Hippocampal formation (tissue), 2 donors: ENCODE results near the gene C3orf20.

Source experiments
- DNase-seq, 2 donors: peaks; one replicate each; lab custom pipeline; 2025; lab: John Stamatoyannopoulos, UW

The C3orf20 gene

DNA sequence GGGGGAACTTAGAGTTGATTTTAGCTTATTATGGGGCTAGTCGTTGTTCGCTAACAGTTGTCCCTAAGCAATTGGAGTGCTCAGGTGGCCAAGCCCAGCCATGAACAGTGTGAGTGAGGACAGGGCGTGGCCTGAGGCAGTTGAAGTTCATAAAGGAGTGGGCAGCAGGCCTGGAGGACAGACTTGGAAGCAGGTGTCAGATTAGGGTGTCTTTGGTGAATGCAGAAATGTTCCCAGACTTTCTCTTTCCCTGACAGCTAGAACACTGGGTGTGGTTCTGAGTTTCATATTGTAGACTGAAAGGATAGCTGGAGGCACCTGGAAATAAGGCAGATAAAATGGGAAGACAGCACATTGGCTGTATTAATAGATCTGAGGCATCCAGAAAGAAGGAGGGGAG, 84.0 kb downstream of the C3orf20 start:
- no peak for DNase-seq

DNA sequence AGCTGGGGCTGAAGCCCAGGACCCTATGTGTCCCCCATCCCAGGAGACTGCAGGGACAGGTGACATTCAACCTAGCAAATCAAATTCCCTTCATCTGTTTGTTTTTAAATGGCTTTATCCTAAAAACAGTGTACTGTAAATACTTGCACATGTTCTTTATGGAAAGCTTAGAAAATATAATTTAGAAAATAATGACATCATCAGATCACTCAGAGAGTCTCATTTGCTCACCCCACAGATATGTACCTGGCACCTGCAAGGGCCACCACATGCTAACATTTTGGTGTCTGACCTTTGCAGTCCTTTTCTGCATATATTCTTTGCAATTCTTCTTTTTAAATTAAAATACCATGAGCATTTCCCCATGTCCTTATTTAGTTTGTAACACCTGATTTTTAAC, 85.2 kb downstream of the C3orf20 start:
- DNase-seq, result no peak

DNA sequence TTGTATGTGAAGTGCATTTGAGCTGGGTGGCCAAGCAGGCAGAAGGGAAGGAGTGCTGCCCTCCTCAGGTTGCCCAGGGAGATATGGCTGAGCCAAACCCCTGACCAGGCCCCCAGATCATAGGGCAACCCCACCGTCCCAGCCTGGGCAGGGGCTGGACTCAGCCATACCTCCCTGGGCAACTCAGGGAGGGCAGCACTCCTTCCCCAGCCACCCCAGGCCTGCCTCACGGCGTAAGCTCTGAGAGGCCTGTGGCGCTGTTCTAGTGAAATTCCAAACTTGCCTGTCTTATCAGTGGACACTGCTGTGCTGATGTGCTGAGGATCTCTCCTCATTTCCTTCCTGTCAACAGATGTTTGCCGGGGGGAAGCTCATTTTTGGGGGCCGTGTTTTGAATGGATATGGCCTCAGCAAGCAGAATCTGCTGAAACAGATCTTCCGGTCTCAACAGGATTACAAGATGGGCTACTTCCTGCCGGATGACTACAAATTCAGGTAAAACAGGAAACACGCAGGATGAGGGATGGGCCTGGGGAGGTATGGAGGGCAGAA, 86.3 kb downstream of the C3orf20 start:
- no peak for DNase-seq

DNA sequence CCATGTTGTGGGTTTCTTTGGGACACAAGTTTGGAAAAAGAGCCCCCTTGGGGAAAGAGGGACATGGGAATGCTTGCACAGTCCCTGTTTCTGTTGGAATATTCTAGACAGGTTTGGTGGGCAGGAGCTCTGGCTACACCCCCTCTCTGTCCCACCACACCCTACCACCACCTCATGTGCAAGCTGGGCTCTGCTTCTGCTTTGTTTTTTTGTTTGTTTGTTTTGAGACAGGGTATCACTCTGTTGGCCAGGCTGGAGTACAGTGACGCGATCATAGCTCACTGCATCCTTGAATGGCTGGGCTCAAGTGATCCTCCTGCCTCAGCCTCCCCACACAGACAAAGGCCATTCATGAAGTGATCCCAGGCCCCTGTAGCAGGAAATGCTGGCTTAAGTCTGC, 86.9 kb downstream of the C3orf20 start:
- DNase-seq, result no peak

DNA sequence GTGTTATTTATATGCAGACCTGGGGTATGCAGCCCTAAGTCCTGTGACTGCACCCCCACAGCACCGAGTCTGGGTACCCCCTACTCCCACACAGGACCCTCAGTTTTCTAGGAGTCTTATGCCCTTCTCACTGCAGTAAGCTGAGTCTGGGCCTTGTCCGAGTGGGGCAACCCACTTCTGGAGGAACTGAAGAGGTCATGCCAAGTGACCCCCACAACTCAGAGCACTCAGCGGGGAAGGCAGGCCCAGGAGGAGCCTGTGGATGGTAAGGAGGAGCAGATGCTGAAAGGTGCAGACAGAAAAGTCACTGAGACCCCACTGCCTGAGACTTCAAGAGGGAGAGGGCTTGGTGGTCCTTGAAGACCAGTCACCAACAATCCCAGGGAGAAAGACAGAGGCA, 87.8 kb downstream of the C3orf20 start:
- DNase-seq, result no peak

DNA sequence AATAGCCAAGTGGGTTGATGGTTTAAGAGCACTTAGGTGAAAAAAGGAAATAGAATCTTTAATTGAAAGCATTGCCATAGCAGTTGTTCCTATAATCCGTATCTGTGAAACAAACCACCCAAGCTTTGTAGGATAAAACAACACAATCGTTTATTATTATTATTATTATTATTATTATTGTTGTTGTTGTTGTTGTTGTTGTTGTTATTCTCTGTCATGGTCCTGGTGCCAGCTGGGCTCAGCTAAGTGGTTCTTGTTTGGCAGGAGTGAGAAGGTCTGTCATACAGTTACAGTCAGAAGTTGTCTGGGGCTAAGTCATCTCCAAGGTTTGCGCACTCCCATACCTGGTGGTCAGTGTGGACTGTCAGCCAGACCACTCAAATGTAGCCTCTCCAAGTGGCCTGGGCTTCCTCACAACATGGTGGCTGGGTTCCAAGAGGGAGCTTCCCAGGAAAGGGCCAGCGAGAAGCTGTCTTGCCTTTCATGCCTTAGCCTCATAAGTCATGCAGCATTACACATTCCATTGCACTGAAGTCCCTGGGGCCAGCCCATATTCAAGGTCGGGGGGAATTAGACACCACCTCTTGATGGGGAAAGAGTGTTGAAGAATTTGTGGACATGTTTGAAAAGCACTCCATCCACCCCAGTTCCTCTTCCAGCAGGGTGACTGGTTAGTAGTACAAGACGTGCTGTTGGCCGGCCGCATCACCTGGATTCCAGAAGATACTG, 89.6 kb downstream of the C3orf20 start:
- DNase-seq, result no peak

DNA sequence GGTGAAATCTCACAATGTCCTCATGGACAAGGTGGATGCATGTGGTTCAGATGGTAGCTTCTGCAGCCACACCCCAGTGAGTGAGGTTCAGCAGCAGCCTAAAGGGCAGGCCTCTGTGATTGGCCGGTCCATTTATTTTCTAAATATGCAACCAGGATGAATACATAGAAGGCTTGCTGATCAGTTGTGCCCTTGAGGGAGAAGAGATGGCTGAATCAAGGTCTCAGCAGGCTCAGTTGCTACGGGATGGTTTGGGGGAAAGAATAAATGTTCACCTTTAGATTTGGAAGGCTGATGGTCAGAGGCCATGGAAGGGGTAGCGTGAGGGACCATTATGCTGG, 90.1 kb downstream of the C3orf20 start:
- no peak for DNase-seq

DNA sequence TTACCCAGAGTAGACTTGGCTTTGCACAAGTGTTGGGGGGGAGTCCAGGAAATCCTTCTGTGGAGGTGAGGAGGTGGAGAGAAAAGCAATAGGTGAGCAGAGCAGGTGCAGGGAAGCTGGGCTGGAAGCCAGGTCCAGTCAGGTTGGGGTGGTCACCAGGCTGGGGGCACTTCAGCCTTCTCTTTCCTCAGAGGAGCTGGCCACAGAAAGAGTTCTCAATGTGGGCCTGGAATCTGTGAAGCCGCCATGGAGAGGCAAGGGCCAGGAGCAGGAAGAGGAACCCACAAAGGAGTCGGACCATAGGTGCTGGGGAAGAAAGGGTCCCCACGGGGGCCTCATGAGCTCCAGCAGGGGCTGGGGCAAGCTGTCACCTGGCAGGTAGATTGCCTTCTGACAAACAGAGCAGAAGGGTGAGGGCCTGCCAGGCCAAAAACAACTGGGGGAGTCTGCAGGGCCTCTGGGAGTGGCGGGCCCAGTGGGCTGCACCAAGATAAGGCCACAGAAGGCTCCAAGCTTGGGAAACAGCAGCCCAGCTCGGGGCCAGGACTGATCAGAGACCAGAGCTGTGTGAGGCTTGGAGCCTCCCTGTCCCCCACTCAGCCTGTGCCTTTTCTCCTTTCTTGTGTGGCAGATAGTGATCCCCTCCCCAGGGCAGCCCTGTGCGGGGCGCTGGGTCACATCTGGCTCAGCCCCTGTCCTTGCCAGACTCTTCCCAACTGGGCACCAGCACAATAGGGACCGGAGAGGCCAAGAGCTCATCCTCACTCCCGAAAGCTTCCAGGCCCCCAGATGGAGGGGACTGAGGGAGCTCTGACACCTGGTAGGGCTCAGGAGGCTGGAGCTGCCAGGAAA, 90.9 kb downstream of the C3orf20 start:
- no peak for DNase-seq

DNA sequence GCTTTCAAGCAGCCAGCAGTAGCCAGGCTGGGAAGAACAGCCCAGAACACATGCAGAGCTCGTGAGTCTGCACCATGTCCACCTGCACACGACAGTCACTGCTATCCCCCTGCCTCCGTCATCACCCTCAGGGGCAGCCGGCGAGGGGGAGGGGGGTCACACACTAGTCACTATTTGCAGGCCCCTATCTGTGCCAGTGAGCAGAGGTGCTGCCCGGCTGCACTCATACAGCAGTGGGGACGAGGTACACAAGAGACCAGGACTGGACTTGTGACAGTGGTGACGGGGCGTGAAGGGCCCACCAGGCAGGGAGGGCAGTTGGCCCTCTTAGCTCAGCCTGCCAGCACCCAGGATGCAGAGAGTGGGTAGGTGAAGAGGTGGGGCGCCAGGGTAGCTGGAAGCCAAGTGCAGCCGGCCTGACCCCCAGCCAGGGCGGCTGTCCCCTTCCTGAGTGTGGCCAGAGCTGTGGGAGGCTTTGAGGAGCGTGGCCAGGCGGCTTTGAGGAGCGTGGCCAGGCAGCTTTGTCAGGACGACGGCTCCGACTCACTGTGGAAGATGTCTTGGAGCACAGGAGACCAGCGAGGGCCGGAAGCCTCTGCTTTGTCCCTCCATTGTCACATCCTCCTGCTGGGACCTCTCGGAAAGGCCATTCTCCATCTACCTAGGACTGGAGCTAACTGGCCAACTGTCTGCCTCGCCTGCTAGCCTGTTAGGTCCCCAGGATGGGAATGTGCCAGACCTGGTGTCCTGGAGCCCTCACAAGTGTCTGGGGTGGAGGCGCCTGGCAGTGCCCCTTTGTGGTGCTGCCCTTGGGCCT, 91.7 kb downstream of the C3orf20 start:
- DNase-seq, result no peak

DNA sequence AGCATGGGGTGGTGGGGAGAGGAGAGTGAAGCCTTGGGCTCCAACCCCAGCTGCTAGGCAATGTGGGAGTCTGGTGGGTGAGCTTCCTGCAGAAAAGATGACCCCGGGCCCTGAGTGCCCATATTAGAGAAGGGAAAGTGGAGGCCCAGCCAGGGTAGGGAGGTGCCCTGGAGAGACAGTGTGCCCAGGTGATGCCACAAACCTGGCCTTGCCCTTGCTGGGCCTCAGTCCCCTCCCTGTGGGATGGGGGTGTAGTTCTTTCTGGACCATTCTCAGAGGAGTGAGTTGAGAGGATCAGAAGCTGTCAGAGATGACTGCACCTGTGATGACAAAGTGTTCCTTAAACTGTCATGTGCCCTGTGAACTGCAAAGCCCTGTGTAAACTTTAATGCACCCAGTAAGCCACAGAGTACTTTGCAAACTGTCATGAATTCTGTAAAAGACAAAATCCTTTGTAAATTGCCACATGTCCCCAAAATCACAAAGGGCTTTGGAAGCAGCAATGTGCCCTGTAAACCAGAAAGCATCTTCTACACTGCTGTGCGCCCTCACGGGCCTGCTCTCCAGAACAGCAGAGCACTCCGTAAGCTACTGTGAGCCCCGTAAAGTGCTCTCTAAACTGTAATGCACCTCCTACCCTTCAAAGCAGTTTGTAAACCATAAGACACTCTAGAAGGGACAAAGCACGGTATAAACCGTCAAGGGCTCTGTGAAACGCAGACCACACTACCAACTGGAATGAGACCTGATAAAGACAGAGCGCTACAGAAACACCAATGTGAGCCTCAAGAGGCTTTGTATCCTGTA, 92.5 kb downstream of the C3orf20 start:
- no peak for DNase-seq

DNA sequence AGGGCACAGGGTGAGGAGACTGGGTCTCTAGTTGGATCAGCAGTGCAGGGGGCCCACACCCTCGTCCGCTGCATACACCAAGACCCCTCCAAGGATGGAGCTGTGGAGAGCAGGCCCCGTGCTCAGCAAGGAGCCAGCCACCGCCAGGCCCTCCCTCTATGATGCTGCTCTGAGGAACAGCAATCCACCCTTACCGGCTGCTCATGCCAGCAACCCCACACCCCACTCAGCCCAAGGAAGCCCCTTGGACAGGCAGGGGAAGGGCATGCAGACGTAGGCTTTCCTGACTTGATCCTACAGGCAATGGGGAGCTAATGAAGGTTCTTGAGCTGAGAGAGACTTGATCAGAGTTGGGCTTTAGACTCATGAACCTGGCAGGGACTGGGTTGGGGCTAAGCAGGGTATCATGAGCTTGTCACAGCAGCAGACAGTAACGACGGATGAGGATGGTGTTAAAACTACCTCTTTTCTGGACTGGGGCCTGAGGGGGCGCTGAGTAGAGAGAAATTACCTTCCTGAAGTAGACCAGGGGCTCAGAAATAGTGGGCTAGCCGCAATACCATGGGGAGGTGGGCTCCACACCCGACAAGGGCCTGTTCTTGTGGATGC, 93.3 kb downstream of the C3orf20 start:
- DNase-seq, result no peak

DNA sequence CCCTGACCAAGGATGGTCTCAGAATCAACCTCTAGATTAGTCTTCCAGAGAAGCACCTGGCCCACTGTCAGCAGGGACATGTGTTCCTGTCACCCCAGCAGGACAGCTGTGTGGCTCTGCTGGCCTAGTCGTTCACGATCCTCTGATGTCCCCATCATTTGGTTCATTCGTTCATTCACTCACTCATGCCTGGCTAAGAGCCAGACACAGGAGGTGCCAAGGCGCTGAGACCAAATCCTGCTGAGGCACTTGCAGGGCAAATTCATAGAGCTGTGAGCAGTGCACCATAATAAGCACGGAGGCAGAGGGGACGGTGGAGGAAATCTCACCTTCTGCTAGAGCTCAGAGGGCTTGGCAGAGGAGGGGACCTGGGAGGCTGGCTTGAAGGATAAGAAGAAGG, 93.9 kb downstream of the C3orf20 start:
- no peak for DNase-seq

DNA sequence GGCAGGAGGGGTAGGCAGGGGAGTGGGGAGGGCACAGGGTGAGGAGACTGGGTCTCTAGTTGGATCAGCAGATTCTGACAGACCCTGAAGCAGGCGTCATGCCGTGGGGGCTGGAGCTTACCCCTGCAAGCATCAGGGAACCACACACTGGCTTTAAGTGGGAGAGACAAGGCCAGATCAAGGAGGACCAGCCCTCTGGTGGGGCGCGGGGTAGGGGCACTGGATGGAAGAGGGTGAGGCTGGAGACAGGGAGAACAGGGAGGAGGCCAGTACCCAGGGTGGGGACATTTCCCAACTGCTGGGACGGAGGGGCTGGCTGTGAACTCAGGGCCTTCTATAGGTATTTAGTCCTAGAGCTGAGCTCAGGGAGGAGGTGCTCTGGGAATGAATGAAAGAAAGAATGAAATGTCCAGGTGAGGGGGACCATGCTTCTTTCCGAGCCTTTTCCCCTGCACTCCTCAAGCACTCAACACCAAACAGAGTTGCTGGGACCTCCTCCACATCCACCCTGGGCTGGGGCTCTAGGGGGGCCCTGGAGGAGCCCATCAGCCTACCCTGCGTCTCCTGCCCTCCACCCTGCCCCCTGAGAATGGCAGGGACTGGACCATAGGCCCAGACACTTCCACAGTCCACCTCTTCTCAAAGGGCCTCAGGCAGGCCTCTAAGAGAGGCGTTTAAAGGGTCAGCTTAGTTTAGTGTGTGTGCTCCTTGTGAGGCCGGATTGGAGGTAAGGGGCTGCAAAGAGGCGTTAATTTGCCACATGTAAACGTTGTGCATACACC, 94.8 kb downstream of the C3orf20 start:
- no peak for DNase-seq

DNA sequence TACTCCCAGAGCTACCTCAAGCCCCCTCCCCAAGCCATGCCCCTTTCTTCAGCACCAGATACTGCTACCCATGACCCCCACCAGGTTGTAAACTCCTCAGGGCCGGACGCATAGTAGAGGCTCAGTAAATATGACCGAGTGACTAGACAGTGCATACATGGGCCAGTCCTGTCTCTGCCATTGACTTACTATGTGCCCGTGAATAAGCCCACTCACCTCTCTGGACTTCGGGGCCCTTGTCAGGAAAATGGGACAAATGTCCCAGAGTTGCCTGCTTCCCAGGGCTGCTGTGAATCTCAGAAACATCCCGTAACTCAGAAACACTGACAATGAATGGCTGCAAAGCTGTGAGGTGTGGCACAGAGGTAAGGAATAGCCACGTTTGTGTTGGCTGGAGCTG, 95.7 kb downstream of the C3orf20 start:
- no peak for DNase-seq

DNA sequence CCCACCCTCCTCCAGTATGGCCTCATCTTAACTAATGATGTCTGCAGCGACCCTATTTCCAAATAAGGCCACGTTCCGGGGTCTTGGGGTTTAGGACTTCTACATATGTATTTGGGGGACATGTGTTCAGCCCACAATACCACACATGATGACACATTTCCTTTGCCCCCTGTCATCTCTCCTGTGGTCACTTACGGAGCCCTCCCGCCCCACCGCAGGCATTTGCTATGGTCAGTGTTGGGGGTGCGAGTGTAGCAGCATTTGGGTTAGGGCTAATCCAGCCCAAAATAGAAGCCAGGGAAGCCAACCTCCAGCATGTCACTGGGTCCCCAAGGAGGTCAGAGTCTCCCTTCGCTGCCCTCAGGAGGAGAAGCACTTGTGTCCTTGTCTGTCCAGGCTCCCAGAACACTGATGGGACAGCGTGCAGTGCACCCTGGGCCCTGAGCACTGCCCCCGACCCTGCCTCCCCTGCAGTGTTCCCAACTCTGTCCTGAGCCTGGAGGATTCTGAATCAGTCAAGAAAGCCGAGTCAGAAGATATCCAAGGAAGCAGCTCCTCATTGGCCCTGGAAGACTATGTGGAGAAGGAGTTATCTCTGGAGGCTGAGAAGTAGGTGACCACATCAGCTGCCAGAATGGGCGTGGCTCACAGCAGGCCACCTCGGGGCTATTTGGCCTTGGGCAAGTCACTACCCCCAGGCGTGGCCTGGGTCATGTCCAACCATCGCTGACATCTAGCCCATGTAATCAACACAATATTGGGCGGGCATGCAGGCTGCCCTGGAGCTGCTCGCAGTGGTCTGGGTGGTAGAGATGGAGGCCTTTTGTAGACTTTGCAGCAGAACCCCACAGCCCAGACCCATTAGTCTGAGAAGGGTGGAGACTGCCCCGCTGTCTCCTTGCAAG, 96.9 kb downstream of the C3orf20 start:
- DNase-seq, result no peak

DNA sequence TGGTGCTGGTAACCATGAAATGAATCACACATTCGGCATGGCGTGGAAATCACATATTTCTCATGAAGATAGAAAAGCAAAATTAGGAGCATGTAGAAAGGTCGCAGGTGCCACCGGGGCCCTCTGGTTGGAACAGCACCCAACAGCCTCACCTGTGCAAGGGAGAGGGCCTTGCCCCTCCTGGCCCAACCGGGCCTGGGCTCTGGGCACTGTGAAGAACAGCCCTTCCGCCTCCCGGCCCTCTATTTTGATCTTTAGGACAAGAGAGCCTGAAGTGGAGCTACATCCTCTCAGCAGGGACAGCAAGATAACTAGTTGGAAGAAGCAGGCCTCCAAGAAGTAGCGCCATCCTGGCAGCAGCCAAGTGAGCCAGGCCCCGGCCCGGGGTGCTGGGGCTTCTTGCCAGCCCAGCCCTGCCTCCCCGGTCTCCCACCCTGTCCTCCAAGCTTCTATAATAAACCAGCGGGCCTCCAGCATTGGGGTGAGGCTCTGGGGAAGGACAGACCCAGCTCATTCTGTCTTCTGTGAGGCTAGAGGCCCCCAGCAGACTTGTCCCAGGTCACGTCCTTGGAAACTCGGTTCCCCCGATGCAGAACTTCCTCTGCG, 97.7 kb downstream of the C3orf20 start:
- DNase-seq, result no peak

DNA sequence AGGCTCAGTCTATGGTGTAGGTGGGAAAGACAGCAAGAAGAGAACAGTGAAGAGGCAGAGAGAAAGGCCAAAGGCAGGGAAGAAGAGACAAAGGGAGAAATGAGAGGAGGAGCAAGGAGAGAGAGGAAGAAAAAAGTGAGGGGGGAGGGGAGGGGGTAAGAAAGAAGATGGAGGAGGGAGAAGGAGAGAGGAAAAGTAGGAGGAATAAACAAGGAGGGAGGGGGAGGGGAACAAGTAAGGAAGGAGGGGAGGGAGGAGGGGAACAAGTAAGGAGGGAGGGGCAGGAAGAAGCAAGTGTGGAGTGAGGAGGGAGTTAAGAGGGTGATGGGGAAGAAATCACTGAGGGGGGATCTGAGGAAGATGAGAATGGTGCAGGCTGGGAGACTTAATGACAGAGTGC, 98.3 kb downstream of the C3orf20 start:
- no peak for DNase-seq

DNA sequence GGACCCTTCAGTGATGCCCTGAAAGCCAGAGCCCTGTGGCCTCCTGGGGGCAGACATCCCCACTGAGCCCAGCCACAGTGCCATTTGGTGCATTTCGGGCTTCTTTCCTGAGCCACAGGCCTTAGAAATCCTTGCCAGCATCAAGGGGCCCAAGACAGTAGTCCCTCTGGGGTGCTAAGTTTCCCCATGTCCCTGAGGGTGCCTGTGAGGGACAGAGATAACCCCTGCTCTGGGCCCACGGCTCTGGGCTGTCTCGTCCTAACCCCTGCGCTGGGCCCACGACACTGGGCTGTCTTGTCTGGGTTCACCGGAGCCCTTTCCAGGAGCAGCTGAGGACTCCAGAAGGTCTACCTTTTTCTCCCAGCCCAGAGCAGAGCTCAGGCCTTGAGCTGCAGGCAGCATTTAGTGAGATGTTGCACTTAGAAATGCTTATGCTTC, 98.8 kb downstream of the C3orf20 start:
- DNase-seq, result no peak

DNA sequence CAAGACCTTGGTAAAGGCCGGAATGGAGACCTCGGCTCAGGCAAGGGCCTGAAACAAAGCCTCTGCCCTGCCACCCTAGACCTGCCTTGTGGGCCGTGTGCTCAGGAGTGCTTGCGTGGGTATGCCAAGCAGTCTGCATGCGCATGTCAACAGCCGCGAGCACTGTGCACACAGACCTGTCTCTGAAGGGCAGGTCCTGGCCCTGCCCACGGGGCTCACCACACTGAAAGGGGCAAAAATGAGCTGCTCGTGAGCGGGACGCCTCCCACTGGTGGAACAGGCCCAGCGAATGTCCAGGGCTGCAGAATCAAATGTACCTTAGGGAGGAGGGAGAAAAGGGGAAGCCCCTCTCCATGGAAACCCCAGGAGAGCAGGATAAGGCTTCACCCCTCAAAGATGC, 99.5 kb downstream of the C3orf20 start:
- no peak for DNase-seq
